Pancreas (tissue), 10 donors: ENCODE data around the gene STK4. TPM values are rescaled to one million over a fixed set of nuclear protein-coding genes. Genes with fewer than 3 reads are reported as not detected.

Experiments
- ATAC-seq, 4 donors: fragments of 200-7000 bp; cut with Tn5 transposase; one replicate each; pipeline versions ENCODE4 v1.8.0 to v1.9.1; 2020; ENCODE audit warnings: mild to moderate bottlenecking in 4 of 4, moderate library complexity in 4 of 4
- DNase-seq, 6 donors: peaks; one replicate each; pipeline ENCODE4 v3.0.0-alpha.2; 2020
- FAIRE-seq: peaks from 2 replicates; lab custom pipeline; 2012; peaks lifted over from hg19 to GRCh38; lab: Jason Lieb, UNC
- H3K27ac ChIP-seq, 4 donors: fragments of 200-600 bp; sonication (generic); 1 replicate in 3 of 4; 2 replicates in 1 of 4; pipeline versions ENCODE4 v1.5.0 to v1.8.0; 2020
- H3K27me3 ChIP-seq, 4 donors: fragments of 200-600 bp; one replicate each; pipeline ENCODE4 v1.8.0; 2021
- H3K36me3 ChIP-seq, 3 donors: fragments of 200-600 bp; sonication (generic) in 1 of 3; one replicate each; pipeline versions ENCODE4 v1.5.0 to v1.8.0; 2020 to 2021
- H3K4me1 ChIP-seq, 3 donors: fragments of 200-600 bp; one replicate each; pipeline ENCODE4 v1.8.0; 2021
- H3K4me3 ChIP-seq, 4 donors: fragments of 200-600 bp; sonication (generic) in 2 of 4; one replicate each; pipeline versions ENCODE4 v1.5.0 to v1.8.0; 2020 to 2021
- H3K9me3 ChIP-seq, 4 donors: fragments of 200-600 bp; one replicate each; pipeline ENCODE4 v1.8.0; 2021
- WGBS, 2 donors: extraction: QIAGEN DNeasy Blood & Tissue Kit; methylation state at CpG; one replicate each; pipeline ENCODE4 v1.1.7; 2013; 5-methylcytosine and 5-hydroxymethylcytosine counted together
- intact Hi-C, 3 donors: fragments of 100-400 bp; cut with DNase I; formaldehyde crosslinking; loops; one replicate each; pipeline versions ENCODE4 v1.11.1 to v1.14.2; 2022
- polyA plus RNA-seq, 2 donors: library from polyadenylated mRNA; stranded (reverse); fragments of 200-250 nt; gene quantifications; one replicate each; pipeline ENCODE4 v1.2.3, GENCODE V29; 2013
- total RNA-seq, 6 donors: library from RNA; stranded (reverse); fragmentation: NEBNext Ultra II Directional in 4 of 6; extraction: Animal tissue kit (Norgen Biotek cat#: 25700) in 4 of 6; gene quantifications; one replicate each; pipeline versions ENCODE4 v1.2.1 to v1.2.4, GENCODE V29; 2021 to 2023
- TF ChIP-seq, protein P1 (sequence below), 4 donors: fragments of 200-600 bp; sonication (generic) in 3 of 4; IDR thresholded peaks; one replicate each; pipeline versions ENCODE4 v1.5.0 to v1.8.0; 2021; ENCODE audit warnings: antibody characterized with exemption in 4 of 4
- donor health status: healthy with polysubstance abuse.
- donor health status: DM: no; HTN: no; CAD: no; lungs with moderate emphysema.
- donor health status: DM: no; HTN: no; CAD: no.
- donor health status: control.
- donor health status: control.
- donor health status: Bipolar disorder and iron deficiency.
- donor health status: DM: yes; HTN: yes; CAD: no.
- donor health status: DM: no; HTN: no; CAD: no.
- donor health status: DM: no; HTN: no; CAD: no.
- donor health status: DM: yes; HTN: yes; CAD: no.

The STK4 gene
- total and polyA plus RNA-seq, 8 donors, result 3.7 to 18.9 (median 8.8) TPM

DNA sequence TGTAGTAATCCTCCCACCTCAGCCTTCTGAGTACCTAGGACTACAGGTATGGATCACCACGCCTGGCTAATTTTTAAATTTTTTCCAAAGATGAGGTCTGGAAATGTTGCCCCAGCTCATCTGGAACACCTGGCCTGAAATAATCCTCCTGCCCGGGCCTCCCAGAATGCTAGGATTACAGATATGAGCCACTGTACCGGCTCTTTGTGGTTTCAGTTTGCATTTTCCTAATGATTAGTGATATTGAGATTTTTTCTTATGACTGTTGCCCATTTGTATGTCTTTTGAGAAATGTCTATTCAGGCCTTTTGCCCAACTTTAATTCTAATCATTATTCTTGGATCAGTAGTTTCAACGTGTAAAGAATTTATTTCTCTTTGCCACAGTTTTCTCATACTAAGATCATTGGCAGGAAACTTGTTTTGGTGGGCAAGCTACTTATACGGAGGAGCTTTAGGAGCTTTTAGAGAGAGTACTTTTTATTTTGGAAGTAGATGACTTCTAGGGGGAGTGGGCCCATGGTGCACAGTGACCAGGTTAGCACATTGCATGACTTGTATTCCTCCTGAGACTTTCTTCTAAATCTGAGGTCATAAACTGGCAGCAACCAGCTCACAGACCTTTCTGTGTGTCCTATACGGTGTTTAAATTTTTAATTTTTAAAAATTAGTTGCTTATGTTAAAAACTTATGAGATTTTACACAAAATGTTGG lies 62.3 kb downstream of the STK4 start:
- Histone ChIP-seq H3K4me1 (no peaks in the 10 kb centered on the region), H3K27ac (no peak overlapping the region), H3K36me3 (peaks cover 0 to 7% (median 0%) of the 10 kb centered on the region in 3 donors), H3K9me3 (no peaks in the 10 kb centered on the region), H3K4me3 (no peak overlapping the region), H3K27me3 (no peaks in the 10 kb centered on the region)
- ATAC-seq (no peak), DNase-seq (no peak), FAIRE-seq (no peak)
- 93% methylated on average over 6 of the region's 6 CpGs for WGBS, 2 donors
- TF ChIP-seq, protein P1, sequence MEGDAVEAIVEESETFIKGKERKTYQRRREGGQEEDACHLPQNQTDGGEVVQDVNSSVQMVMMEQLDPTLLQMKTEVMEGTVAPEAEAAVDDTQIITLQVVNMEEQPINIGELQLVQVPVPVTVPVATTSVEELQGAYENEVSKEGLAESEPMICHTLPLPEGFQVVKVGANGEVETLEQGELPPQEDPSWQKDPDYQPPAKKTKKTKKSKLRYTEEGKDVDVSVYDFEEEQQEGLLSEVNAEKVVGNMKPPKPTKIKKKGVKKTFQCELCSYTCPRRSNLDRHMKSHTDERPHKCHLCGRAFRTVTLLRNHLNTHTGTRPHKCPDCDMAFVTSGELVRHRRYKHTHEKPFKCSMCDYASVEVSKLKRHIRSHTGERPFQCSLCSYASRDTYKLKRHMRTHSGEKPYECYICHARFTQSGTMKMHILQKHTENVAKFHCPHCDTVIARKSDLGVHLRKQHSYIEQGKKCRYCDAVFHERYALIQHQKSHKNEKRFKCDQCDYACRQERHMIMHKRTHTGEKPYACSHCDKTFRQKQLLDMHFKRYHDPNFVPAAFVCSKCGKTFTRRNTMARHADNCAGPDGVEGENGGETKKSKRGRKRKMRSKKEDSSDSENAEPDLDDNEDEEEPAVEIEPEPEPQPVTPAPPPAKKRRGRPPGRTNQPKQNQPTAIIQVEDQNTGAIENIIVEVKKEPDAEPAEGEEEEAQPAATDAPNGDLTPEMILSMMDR (IDR thresholded peaks at IDR 0.05), result no peak
- intact Hi-C loops, result no loop called here

DNA sequence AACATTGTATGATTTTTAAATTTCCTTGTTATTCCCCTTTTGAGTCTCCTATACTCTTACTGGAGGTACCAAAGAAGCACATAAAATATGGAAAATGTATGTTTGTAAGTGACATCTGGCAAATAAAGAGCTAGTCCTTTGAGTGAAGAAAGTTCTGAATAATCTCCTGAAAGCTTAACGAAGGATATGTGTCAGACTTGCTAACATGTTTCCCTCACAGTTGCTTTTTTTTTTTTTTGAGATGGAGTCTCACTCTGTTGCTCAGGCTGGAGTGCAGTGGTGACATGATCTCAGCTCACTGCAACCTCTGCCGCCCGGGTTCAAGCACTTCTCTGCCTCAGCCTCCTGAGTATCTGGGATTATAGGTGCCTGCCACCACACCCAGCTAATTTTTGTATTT lies 63.6 kb downstream of the STK4 start:
- H3K4me1 ChIP-seq, result no peaks in the 10 kb centered on the region
- H3K36me3 ChIP-seq, result peaks cover 0 to 5% (median 0%) of the 10 kb centered on the region in 3 donors
- 96 to 99% methylated on average over 3 of the region's 3 CpGs for WGBS, 2 donors
- TF ChIP-seq, protein P1 (IDR thresholded peaks at IDR 0.05), result no peak
- intact Hi-C loops, result no loop called here
- no peaks in the 10 kb centered on the region for H3K9me3 ChIP-seq
- DNase-seq, result no peak
- no peak overlapping the region for H3K27ac ChIP-seq
- no peaks in the 10 kb centered on the region for H3K27me3 ChIP-seq
- no peak overlapping the region for H3K4me3 ChIP-seq
- ATAC-seq, result no peak
- FAIRE-seq, result no peak

DNA sequence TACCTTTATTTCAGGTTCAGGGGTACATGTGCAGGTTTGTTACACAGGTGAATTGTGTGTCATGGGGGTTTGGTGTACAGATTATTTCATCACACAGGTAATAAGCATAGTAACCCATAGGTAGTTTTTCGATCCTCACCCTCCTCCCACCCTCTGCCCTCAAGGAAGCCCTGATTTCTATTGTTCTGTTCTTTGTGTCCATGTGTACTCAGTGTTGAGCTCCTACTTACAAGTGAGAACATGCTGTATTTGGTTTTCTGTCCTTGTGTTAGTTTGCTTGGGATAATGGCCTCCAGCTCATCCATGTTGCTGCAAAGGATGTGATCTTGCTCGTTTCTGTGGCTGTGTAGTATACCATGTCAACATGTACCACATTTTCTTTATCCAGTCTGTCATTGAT lies 66.0 kb downstream of the STK4 start:
- peaks cover 0 to 5% (median 0%) of the 10 kb centered on the region in 3 donors for H3K4me1 ChIP-seq
- DNase-seq (no peak), FAIRE-seq (no peak), ATAC-seq (no peak)
- H3K9me3 ChIP-seq, result no peaks in the 10 kb centered on the region
- TF ChIP-seq, protein P1 (IDR thresholded peaks at IDR 0.05), result no peak
- 79 to 88% methylated on average over 2 of the region's 2 CpGs for WGBS, 2 donors
- H3K27me3 ChIP-seq, result no peaks in the 10 kb centered on the region
- intact Hi-C loops, result no loop called here
- H3K4me3 ChIP-seq, result no peak overlapping the region
- no peaks in the 10 kb centered on the region for H3K36me3 ChIP-seq
- H3K27ac ChIP-seq, result no peak overlapping the region

DNA sequence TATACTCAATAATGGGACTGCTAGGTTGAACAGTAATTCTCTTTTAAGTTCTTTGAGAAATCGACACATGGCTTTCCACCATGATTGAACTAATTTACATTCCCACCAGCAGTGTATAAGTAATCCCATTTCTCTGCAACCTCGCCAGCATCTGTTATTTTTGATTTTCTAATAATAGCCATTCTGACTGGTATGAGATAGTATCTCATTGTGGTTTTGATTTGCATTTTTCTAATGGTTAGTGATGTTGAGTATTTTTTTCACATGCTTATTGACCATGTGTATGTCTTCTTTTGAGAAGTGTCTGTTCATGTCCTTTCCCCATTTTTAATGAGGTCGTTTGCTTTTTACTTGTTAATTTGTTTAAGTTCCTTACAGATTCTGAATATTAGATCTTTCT lies 66.5 kb downstream of the STK4 start:
- TF ChIP-seq, protein P1 (IDR thresholded peaks at IDR 0.05), result no peak
- no peaks in the 10 kb centered on the region for H3K27me3 ChIP-seq
- ATAC-seq (no peak), DNase-seq (no peak), FAIRE-seq (no peak)
- H3K36me3 ChIP-seq, result no peaks in the 10 kb centered on the region
- no peaks in the 10 kb centered on the region for H3K9me3 ChIP-seq
- H3K27ac ChIP-seq, result no peak overlapping the region
- 86 to 93% methylated on average over 3 of the region's 3 CpGs for WGBS, 2 donors
- intact Hi-C loops, result no loop called here
- no peak overlapping the region for H3K4me3 ChIP-seq
- H3K4me1 ChIP-seq, result peaks cover 0 to 7% (median 4%) of the 10 kb centered on the region in 3 donors

DNA sequence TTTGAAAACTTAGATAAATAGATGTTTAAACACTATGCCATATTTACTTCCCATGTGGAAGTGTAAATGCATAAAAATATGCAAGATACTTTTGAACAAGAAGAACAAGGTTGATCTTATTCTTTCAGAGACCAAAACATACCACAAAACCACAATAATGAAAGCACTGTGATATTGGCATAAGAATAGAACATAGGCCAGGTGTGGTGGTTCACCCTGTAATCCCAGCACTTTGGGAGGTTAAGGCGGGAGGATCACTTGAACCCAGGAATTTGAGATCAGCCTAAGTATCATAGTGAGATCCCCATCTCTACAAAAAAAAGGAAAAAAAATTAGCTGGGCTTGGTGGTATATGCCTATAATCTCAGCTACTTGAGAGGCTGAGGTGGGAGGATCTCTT lies 68.1 kb downstream of the STK4 start:
- no peaks in the 10 kb centered on the region for H3K27me3 ChIP-seq
- no peaks in the 10 kb centered on the region for H3K9me3 ChIP-seq
- H3K27ac ChIP-seq, result no peak overlapping the region
- H3K36me3 ChIP-seq, result no peaks in the 10 kb centered on the region
- ATAC-seq (no peak), FAIRE-seq (no peak), DNase-seq (no peak)
- TF ChIP-seq, protein P1 (IDR thresholded peaks at IDR 0.05), result no peak
- WGBS, 2 donors, result 96 to 100% methylated on average over 1 of the region's 1 CpG
- H3K4me3 ChIP-seq, result no peak overlapping the region
- intact Hi-C loops, result no loop called here
- H3K4me1 ChIP-seq, result peaks cover 0 to 8% (median 7%) of the 10 kb centered on the region in 3 donors
